ENCODE results near the gene EEF1E1. TPM values are rescaled to one million over a fixed set of nuclear protein-coding genes. Genes with fewer than 3 reads are reported as not detected.

Gene EEF1E1
- total RNA-seq, 1 donor from 2014 or later = 13.3 TPM

GRCh38 chr6:8100159-8100854, 2.0 kb downstream of the EEF1E1 start:
- intact Hi-C loops (cut with DNase I) = no loop called here

DNA sequence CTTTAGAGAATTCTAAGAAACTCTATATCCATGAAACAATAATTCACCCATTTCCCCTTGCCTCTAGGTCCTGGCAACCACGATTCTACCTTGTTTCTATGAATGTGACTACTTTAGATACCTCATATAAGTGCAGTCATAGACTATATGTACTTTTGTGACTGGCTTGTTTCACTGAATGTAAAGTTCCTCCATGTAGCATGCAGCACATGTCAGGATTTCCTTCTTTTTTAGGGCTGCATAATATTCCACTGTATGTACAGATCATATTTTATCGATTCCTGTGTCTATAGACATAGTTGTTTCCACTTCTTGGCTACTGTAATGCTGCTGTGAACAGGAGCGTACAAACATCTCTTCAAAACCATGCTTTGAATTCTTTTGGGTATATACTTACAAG, 11.7 kb downstream of the EEF1E1 start:
- ATAC-seq = no peak

More at GRCh38 chr6:8100159-8100854, 2.0 kb downstream of the EEF1E1 start:
- no peak for DNase-seq (ENCODE audit: missing footprints)
- ATAC-seq = no peak

DNA sequence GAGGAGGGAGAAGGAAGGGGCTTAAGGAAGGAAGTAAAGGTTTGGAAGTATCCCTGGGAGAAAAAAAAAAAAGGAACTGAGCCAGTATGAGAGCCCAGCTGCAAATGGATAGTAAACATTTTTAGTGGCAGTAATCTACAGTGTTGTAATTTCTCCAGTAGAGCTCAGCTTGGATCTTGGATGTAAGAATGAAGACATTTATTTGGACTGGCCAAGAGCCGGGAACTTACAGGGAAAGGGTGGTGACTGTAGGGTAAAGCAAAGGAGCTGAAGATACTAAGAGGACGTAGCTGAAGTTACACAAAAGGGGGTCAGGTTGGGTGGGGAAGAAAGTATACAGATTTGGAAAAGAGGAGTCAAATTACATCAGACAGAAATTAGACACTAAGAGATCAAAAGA, 13.5 kb downstream of the EEF1E1 start:
- intact Hi-C loops (cut with DNase I) = no loop called here
- no peak for ATAC-seq
- DNase-seq (ENCODE audit: missing footprints) = no peak

More for the DNA sequence above, 11.7 kb downstream of the EEF1E1 start:
- DNase-seq (ENCODE audit: missing footprints) = no peak
- intact Hi-C loops (cut with DNase I) = no loop called here

- intact Hi-C loops (cut with DNase I) = no loop called here
- no peak for ATAC-seq
- DNase-seq (ENCODE audit: missing footprints) = no peak
These were observed 14.2 kb downstream of the EEF1E1 start for GRCh38 chr6:8087870-8088754.

DNA sequence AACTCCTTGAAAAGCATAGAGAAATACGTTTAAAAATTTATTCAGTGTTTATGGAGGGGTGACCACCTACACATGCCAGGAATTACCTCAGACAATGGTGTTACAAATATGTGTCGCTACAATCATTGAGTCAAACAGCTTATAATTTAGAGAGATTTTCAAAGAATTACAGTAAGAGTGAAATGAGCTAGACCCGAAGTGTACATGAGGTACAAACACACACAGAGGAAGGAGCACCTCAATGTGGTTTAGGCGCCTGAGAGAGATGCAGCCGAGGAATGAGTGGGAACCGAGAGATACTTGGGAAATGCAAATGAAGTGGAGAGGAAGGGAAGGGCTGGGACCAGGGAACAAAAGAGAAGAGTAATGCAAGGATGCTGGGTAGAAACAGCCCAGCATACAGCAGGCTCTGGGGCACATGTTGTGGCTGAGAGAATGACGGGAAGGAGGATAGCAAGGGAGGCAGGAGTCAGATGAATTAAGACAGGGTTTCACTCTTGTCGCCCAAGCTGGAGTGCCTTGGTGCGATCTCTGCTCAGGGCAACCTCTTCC, 15.5 kb downstream of the EEF1E1 start:
- intact Hi-C loops (cut with DNase I) = no loop called here
- no peak for ATAC-seq
- DNase-seq (ENCODE audit: missing footprints) = no peak

DNA sequence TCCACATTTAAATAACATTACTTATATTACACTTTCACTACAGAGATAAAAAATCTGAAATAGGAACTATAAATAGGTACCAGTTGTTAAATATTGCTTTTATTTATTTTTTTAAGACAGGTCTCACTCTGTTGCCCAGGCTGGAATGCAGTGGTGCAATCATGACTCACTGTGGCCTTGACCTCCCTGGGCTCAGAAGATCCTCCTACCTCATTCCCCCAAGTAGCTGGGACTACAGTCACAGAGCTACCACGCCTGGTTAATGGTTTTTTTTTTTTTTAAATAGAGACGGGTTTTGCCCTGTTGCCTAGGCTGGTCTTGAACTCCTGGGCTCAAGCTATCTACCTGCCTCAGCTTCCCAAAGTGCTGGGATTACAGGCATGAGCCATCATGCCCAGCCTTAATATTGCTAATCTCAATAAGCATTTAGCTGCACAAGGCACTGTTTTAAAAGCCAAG, 17.3 kb downstream of the EEF1E1 start:
- DNase-seq (ENCODE audit: missing footprints) (no peak), ATAC-seq (no peak)
- intact Hi-C loops (cut with DNase I) = no loop called here

DNA sequence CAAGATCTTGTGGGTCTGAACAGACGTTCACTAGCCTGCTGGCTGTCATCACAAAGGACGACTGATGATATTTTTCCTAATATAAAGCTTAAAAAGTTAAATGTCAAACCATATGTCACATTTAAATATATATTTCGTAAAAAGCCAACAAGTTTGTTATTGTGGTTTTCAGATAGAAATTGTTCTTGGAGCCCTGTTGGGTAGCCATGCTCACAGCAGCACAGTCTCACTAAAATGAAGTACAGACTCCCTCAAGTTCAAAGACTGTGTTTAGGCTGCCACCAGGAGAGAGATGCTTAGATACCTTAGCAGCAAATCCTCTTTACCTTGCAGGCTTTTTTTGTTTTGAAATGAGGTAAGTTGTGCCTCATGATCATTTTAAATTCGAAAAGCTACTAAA, 17.8 kb downstream of the EEF1E1 start:
- ATAC-seq = no peak
- intact Hi-C loops (cut with DNase I) = no loop called here
- no peak for DNase-seq (ENCODE audit: missing footprints)

- intact Hi-C loops (cut with DNase I) = no loop called here
These were observed 19.1 kb downstream of the EEF1E1 start for GRCh38 chr6:8082954-8083858.

DNA sequence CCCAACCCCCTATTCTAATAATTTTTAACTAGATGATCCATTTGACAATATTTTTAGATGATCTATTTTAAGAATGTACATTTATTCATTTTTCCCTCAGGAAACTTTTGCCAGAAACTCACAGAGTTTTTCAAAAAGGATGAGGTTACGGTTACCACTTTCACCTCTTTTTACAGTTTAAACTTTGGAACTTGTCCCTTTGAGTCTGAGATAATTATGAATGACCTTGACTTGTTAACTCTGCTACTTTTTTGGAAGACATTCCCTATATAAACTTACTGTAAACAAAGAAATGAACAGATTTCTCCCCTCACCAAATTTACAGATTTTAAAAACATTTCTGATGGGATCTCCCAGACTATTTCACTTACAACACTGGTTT, 19.8 kb downstream of the EEF1E1 start:
- DNase-seq (ENCODE audit: missing footprints) (no peak), ATAC-seq (no peak)
- intact Hi-C loops (cut with DNase I) = no loop called here

More at GRCh38 chr6:8082954-8083858, 19.1 kb downstream of the EEF1E1 start:
- ATAC-seq = no peak
- DNase-seq (ENCODE audit: missing footprints) = no peak

DNA sequence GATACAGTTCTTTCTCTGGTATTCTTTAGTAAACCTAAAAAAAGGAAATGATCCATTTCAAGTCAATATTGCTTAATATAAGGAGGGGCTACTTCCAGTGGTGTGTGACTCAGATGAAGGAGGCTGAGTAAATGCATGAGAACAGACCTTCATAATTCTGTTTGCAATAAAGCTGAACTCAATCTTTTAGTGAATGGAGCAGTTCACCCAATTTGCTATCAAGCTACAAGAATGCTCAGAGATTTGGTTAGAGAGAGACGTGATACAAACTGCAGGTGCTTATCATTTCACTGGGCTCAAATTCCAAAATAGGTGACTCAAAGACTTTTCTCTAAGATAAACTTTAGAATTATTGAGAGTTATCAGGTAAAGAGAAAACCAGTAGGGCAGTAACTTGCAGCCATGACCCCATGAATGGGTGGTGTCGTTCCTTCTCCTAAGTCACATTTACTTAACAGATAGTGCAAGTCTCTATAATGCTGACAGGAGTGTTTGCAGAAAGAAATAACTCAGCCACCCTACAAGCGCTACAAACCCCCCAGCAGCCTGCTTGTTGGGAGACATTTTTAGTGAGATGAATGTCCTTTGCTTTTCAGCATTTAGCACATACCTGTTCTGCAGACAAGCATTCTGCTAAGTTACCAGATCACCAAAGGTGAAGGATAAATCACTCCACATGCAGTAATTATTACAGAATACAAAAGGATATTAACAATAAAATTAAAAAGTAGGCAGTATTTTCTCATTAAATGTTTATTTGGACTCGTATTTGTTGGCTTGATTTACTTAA, 21.8 kb downstream of the EEF1E1 start:
- no peak for ATAC-seq
- intact Hi-C loops (cut with DNase I) = no loop called here
- DNase-seq (ENCODE audit: missing footprints) = no peak

GRCh38 chr6:8079126-8079525, 23.2 kb downstream of the EEF1E1 start:
- DNase-seq (ENCODE audit: missing footprints) (no peak), ATAC-seq (no peak)
- intact Hi-C loops (cut with DNase I) = no loop called here

DNA sequence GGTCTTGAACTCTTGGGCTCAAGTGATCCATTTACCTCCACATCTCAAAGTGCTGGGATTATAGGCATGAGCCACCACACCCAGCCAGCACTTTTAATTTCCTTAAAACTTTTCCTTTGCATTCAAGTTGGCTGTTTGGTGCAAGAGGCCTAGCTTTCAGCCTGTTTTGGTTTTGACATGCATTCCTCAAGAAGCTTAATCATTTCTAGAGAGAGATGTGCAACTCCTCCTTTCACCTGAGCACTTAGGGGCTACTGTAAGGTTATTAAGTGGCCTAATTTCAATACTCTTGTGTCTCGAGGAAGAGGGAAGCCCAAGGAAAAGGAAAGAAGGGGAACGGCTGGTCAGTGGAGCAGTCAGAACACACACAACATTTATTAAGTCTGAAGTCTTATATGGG, 24.4 kb downstream of the EEF1E1 start:
- DNase-seq (ENCODE audit: missing footprints) = no peak
- intact Hi-C loops (cut with DNase I) = no loop called here
- no peak for ATAC-seq

- intact Hi-C loops (cut with DNase I) = no loop called here
- DNase-seq (ENCODE audit: missing footprints) = no peak
- no peak for ATAC-seq
These were observed 26.6 kb downstream of the EEF1E1 start for GRCh38 chr6:8075704-8076103.

GRCh38 chr6:8075185-8075584, 27.2 kb downstream of the EEF1E1 start:
- no peak for ATAC-seq
- intact Hi-C loops (cut with DNase I) = no loop called here
- no peak for DNase-seq (ENCODE audit: missing footprints)

- ATAC-seq = no peak
- intact Hi-C loops (cut with DNase I) = no loop called here
- no peak for DNase-seq (ENCODE audit: missing footprints)
These were observed 28.1 kb downstream of the EEF1E1 start for GRCh38 chr6:8074213-8074612.

- DNase-seq (ENCODE audit: missing footprints) (no peak), ATAC-seq (no peak)
- intact Hi-C loops (cut with DNase I) = no loop called here
These were observed 28.6 kb downstream of the EEF1E1 start for GRCh38 chr6:8073758-8074157.

GRCh38 chr6:8070718-8071117, 31.6 kb downstream of the EEF1E1 start:
- ATAC-seq = no peak
- intact Hi-C loops (cut with DNase I) = no loop called here
- DNase-seq (ENCODE audit: missing footprints) = no peak

DNA sequence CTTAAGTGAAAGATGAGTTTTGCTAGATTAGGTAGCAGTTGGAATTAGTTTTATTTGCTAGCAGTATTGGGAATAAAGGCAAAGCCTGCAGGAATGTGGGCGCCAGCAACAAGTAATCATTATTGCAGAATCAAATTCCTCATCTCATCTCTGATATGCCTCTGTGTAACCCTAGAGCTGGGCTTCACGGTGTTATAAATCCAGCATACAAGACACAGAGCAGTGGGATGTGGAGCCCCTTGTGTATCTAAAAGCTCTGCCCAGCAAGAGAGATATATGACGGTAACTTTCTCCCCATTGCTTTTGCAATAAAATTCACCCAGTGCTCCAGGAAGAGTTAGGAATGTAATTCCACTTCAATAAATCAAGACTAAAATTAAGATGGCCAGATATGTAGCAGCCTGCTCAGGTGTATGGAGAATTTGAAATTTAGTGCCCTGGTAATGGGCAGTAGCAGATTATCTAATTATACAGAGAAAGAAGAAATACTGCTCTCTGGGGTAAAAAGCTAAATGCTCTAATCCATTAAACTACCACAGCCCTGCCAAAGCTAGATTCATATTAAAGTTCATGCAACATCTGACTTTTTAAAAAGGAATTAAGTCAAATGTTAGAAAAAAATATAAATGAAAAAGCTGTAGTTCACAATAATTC, 32.6 kb downstream of the EEF1E1 start:
- ATAC-seq (no peak), DNase-seq (ENCODE audit: missing footprints) (no peak)
- intact Hi-C loops (cut with DNase I) = no loop called here

Data from Right ventricle myocardium inferior (tissue), 1 donor.